ENCODE data around the gene NPHP3.
A peak's percentile ranks its signal among the peaks of the same experiment; 100 is the strongest.

Gene NPHP3

GRCh38 chr3:132682201-132682600, 40.0 kb downstream of the NPHP3 start:
- DNase-seq = no peak

- no peak for DNase-seq
These were observed 40.8 kb downstream of the NPHP3 start for GRCh38 chr3:132681421-132681820.

DNA sequence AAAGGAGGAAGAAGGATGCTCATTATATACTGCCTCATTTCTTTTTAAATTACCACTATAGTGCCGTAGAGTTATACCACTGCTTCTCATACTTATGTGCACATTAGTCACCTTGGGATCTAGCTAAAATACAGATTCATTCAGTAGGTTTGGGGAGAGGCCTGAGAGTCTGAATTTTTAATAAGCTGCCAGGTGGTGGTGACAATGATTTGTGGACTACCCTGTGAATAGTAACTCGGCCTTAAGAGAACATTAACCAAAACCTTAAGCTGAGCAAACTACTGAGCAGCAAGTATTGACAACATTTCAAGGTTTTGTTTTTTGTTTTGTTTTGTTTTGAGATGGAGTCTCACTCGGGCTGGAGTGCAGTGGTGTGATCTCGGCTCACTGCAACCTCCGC, 42.3 kb downstream of the NPHP3 start:
- DNase-seq = no peak

- DNase-seq = no peak
These were observed 46.8 kb downstream of the NPHP3 start for GRCh38 chr3:132675408-132675807.

DNA sequence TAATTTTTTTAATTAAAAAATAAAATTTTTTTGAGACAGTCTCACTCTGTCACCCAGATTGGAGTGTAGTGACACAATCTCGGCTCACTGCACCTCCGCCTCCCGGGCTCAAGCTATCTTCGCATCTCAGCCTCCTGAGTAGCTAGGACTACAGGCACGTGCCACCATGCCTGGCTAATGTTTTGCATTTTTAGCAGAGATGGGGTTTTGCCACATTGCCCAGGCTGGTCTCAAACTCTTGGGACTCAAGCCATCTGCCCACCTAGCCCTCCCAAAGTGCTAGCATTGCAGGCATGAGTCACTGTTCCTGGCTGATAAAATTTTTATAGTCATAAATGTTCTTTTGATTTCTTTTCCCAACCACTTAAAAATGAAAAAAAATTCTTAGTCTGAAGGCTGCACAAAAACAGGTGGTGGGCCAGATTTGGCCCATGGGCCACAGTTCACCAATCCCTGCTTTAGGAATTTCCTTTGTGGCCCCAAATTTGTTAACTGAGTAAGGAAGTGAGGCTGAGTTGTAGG, 52.9 kb downstream of the NPHP3 start:
- no peak for DNase-seq

DNA sequence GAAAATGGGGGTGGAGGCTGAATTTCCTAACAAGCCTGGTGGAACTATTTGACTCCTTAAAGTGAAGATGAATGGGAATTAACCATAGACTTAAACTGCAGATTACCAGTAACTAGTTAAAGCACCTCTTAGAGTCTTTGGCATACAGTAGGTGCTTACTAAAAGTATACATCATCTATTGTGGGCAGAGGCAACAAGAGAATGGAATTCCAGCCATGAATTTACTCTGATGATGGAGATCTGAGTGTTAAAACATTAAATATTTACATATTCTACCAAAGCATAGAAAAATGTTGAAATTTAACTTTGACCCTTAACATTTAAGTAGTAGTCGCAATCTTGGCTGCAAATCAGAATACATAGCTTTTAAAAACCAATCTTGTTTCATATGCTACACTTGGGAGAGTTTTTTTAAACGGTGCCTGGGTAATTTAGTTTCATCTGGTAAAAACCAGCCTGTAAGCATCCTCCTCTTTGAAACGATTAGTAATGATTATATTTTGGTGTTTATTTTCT, 56.9 kb downstream of the NPHP3 start:
- no peak for DNase-seq

DNA sequence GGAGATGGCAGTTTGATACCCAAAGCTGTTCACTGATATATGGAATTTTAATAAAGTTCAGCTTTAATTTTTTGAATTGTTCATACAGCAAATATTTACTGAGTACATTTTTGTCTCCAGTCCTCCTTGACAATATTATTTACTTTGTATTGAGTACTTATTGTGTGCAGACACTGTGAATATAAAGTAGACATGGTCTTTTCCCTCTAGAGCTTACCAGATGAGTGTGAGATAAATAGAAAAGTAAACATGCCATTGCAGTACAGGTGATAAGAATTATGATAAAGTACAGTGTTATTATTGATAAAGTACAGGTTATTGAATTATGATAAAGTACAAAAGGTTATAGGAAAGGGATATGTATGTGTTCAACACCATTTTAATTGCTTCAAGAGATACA, 60.0 kb downstream of the NPHP3 start:
- no peak for DNase-seq

DNA sequence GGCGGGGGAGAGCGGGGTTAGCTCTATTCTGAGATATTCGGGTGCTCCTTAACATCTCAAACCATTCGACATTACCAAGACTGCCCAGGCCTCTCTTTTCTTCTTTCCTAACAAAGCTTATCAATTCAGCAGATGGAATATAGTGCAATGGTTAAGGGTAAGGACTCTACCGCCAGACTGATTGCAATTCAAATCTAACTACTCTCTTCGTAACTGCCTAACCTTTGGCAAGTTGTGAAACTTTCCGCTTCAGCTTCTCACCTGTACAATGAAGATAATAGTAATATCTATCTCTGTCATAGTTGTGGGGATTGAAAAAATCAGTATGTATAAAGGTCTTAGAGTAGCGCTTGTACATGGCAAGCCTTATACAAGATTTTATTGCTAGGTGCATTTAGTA, 61.1 kb downstream of the NPHP3 start:
- DNase-seq = no peak

GRCh38 chr3:132660811-132661070, 61.5 kb downstream of the NPHP3 start:
- no peak for DNase-seq

- peak; percentile 66 for DNase-seq
These were observed 62.0 kb downstream of the NPHP3 start, which contains the start of gene UBA5 for GRCh38 chr3:132660052-132660810. Gene UBA5 (plus strand): TSS chr3:132660329. CDS start chr3:132660538, 209 bp downstream.

DNA sequence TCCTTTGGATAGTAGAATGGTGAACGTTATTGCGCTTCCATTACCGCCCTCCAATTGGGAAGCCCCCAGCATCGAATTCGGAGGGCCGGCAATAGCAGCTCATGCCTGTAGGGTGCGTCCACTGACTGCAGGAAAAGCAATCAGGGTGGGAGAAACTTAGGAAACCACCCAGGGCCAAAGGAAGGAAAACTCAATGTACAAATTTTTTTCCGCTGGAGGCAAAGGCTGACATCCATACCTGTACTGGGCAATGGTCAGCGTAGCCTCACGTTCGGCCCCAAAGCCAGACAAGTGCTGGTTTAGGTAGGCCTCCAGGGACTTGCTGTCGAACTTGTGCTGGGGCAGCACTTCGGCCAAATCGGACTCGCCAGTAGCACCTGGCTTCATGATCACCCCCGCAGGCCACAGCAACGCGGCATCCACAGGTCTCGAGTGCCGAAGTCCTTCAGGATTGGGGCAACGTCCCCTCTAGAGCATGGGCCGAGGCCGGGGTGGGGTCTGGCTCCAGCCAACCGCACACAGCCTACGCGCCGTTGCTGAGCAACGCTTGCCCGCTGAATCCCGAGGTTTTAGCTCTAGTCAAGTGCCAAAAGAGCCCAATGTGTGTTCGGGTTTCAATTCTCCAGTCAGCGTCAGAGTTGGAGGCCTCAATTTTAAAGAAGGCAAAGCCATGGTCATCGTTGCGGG, 62.7 kb downstream of the NPHP3 start, which contains the start of gene ACAD11:
Gene ACAD11, minus strand, starts transcription at position 445 of the 687 bp plus-strand sequence. Its CDS starts 58 bp downstream, at position 387.
- DNase-seq = peak; percentile 26

DNA sequence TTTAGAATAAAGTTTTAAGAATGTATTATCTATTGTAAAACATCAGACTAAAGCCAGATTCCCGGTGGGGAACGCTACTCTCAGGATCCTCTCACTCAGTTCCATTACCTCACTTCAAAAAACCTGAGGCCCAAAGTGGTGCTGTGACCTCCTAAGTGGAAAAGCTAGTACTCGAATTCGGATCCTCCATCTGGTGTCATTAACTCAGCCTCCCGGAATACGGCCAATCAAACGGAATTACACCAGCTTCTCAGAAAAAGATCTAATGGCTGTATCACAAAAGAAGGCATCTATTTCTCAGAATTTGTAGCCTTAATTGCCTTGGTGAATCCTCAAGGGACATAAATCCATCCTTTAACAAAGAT, 63.2 kb downstream of the NPHP3 start:
- no peak for DNase-seq

DNA sequence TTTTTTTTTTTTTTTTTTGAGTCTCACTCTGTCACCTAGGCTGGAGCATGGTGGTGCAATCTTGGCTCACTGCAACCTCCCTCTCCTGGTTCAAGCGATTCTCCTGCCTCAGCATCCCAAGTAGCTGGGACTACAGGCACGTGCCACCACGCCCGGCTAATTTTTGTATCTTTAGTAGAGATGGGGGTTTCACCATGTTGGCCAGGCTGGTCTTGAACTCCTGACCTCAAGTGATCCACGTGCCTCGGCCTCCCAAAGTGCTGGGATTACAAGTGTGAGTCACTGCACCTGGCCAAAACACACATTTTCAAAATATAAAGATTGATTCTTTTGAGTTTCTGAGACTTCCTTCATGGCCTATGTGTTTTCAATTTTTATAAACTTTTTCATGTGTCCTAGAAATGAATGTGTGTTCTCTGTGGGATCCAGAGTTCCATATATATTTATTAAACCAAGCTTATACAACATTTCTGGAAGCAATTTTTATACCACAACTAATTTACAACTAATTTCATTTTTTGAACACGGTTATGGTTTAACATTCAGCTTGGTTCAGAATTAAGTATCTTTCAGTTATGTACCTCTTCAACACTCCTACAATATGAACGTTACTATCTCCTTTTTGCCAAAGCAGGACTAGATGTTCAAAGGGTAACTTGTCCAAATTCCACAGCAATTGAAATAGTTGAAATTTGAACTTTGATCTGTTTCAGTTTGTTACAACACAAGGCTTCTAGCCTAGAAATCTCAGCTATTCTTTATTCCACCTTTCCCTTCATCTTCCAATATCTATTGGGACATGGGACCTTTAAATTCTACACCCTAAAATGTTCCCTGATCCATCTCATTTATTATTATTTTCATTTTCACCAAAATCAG, 64.1 kb downstream of the NPHP3 start:
- no peak for DNase-seq

GRCh38 chr3:132655471-132655870, 66.7 kb downstream of the NPHP3 start:
- DNase-seq = no peak

GRCh38 chr3:132654721-132655120, 67.5 kb downstream of the NPHP3 start:
- no peak for DNase-seq

- no peak for DNase-seq
These were observed 68.0 kb downstream of the NPHP3 start for GRCh38 chr3:132654190-132654589.

DNA sequence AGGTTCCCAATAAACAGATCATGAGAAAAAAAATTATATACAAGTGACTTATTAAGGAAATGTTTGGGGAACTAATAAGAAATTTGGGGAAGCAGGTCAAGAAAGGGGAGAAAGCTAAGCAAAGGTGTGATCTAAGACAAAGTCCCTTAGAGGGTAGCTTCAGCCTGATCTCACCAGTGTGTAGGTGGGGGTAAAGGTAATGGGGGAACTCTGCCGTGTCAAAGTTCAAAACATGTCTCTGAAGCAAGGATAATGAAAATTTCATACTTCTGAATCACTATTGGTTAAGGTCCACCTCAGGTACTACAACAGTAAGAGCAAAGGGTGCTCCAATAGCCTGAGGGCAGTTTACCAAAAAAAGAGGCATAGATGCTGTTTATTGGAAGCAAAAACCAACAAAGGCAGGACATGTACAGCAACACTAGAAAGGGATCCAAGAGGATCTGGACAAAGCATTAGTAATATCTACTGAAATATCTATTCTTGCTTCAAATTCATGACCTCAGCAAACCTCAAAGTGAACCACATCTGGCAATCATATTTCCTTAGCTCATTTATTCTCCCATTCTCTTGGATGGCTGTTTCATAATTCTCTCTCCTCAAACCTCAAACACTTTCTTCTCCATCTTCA, 69.5 kb downstream of the NPHP3 start:
- DNase-seq = no peak

- DNase-seq = no peak
These were observed 72.1 kb downstream of the NPHP3 start for GRCh38 chr3:132650153-132650552.

DNA sequence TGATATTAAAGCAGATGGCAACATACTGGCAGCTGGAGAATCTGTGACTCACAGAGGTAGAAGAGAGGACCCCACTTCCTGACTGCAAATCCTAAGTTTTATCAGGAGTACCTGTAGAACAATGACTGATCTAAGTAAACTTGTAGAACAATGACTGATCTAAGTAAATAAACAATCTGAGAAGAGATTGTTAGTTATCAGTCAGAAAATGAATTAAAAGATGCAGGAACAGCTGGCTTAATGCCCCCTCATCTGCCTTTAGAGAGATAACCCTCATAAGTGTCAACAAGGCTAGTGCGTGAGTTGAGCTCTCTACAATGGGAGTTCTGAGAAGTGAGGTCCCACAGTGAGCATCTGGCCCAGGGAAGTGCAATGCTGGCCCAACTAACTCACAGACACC, 77.2 kb downstream of the NPHP3 start:
- no peak for DNase-seq

DNA sequence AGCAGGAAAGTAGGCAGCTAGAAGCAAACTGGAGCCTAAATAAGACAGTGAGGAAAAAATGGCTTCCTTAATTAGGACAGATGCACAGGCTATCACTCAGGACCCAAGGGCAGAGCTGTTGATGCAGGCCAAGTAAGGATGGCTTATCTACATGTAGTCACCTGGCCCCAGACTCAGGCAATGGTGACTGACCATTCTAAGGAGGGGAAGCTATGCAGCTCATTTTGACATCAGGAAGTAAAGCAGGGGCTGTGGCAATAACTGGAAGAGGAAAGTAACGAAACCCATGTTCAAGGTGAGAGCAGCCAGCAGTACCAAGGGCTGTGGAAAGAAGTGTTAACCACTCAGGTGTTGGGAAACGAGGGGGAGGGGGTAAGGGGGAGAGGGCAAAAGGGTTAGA, 78.8 kb downstream of the NPHP3 start:
- no peak for DNase-seq

DNA sequence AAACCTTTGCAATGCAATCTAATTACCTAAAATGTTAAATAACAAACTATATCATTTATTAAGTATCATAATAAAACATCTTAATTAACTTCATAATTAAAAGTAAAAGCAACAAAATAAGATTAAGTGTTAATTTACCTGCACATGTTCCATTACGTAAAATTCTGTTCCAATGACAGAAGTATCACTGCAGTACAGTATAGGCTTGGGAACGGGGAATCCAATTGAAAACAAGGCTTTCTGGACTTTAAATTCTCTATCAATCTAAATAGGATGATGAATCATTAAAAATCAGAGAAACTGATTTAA, 79.7 kb downstream of the NPHP3 start:
- DNase-seq = no peak

DNA sequence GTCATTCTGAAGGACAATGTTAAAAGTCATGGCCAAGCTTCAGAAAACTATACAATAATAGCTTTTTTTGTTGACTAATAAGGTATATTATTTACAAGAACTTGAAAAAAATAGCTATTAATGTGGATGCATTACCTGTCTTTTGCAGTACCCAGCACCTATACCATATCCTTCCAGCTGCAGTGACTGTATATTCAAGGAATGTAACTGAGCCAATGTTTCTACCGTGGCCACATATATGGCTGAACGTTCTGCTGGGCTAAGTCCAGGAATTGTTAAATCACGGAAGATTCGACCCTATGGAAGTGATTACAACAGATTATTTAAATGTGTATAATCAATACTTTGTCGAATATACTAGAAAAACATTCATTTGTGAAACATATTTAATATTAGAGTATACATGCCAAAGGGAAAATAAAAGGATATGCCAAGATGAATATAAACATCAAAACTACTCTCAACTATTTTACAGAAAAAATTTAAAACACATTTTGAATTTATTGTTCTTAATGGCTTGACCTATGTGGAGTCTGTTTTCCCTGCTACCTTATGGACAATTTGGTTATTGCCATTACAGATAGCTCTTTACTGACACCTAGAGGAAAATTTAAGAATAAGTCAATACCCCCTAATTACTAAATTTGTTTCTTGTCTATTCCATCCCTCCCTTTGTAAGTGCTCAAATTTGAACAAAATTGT, 80.2 kb downstream of the NPHP3 start:
- DNase-seq = no peak

Data from CD4-positive, alpha-beta T cell treated with Interleukin-15 for 1 hour (primary cell).